Vagina (tissue), 2 donors: ENCODE results near the gene MARK3. TPM values are rescaled to one million over a fixed set of nuclear protein-coding genes. Genes with fewer than 3 reads are reported as not detected.

ENCODE experiments used
- DNase-seq, 2 donors: peaks; one replicate each; pipeline ENCODE4 v3.0.0-alpha.2; 2017; ENCODE audit errors: extremely low spot score in 2 of 2
- H3K27ac ChIP-seq: fragments of 200-600 bp; sonication (generic); one replicate; pipeline ENCODE4 v1.5.1; 2019
- H3K27me3 ChIP-seq: fragments of 200-600 bp; sonication (generic); one replicate; pipeline ENCODE4 v1.5.1; 2019
- H3K36me3 ChIP-seq, 2 donors: fragments of 200-600 bp; sonication (generic); one replicate each; pipeline ENCODE4 v1.5.1; 2017 to 2019
- H3K4me1 ChIP-seq: fragments of 200-600 bp; sonication (generic); one replicate; pipeline ENCODE4 v1.5.1; 2019
- H3K4me3 ChIP-seq, 2 donors: fragments of 200-600 bp; sonication (generic); 1 replicate in 1 of 2; 2 replicates in 1 of 2; pipeline ENCODE4 v1.5.1; 2016 to 2019
- H3K9me3 ChIP-seq: fragments of 200-600 bp; sonication (generic); one replicate; pipeline ENCODE4 v1.5.1; 2019
- POLR2A ChIP-seq, 2 donors: fragments of 450-650 bp; IDR thresholded peaks; one replicate each; pipeline ENCODE4 v1.6.1; 2017; ENCODE audit warnings: antibody characterized with exemption in 2 of 2, mild to moderate bottlenecking in 2 of 2, moderate library complexity in 2 of 2
- POLR2AphosphoS5 ChIP-seq, 2 donors: sonication (generic); formaldehyde crosslinking; IDR thresholded peaks; one replicate each; pipeline ENCODE4 v1.9.0; 2017; ENCODE audit warnings: antibody characterized with exemption in 2 of 2, mild to moderate bottlenecking in 2 of 2, low read depth in 1 of 2; ENCODE audit not compliant: insufficient read depth in 1 of 2
- intact Hi-C: fragments of 100-400 bp; cut with DNase I; formaldehyde crosslinking; loops from one replicate; pipeline ENCODE4 v1.15.1; 2023
- total RNA-seq: library from RNA; depleted of rRNA; stranded (reverse); fragments of >200 nt; gene quantifications from one replicate; pipeline ENCODE4 v1.2.3, GENCODE V29; 2016
- TF ChIP-seq, protein P1 (sequence below), 3 experiments: fragments of 450-650 bp in 2 of 3; fragments of 200-600 bp in 1 of 3; sonication (generic) in 1 of 3; IDR thresholded peaks; one replicate each; pipeline ENCODE4 v1.5.1; 2017 to 2019; ENCODE audit warnings: antibody characterized with exemption in 3 of 3, mild to moderate bottlenecking in 2 of 3, moderate library complexity in 2 of 3

Gene MARK3
- total RNA-seq, 1 donor from 2014 or later: 77.6 TPM

DNA sequence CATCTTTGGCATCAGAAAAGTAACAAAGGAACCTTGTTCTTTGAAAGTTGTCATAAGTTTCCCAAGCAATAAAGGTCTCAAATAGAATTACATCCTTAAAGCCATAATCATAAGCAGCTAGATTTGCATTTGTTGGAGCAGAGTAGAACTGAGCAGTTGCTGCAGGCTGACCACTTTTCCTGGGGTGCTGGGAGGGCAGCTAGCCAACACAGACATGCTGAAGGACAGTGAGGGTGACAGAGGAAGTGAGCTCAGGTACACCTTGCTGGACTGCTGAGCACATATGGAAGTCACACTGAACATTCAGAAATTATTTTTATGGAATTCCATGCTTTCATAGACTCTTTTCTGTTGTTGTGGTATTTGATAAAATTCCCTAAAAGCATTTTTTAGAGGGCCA lies 66.2 kb downstream of the MARK3 start:
- no peaks in the 10 kb centered on the region for H3K27me3 ChIP-seq
- H3K36me3 ChIP-seq: no peaks in the 10 kb centered on the region
- no peaks in the 10 kb centered on the region for H3K9me3 ChIP-seq
- intact Hi-C loops: no loop called here
- TF ChIP-seq POLR2AphosphoS5 (IDR thresholded peaks at IDR 0.05; ENCODE audit: insufficient read depth in 1 of 2, low read depth in 1 of 2): no peak
- TF ChIP-seq, protein P1, sequence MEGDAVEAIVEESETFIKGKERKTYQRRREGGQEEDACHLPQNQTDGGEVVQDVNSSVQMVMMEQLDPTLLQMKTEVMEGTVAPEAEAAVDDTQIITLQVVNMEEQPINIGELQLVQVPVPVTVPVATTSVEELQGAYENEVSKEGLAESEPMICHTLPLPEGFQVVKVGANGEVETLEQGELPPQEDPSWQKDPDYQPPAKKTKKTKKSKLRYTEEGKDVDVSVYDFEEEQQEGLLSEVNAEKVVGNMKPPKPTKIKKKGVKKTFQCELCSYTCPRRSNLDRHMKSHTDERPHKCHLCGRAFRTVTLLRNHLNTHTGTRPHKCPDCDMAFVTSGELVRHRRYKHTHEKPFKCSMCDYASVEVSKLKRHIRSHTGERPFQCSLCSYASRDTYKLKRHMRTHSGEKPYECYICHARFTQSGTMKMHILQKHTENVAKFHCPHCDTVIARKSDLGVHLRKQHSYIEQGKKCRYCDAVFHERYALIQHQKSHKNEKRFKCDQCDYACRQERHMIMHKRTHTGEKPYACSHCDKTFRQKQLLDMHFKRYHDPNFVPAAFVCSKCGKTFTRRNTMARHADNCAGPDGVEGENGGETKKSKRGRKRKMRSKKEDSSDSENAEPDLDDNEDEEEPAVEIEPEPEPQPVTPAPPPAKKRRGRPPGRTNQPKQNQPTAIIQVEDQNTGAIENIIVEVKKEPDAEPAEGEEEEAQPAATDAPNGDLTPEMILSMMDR (IDR thresholded peaks at IDR 0.05): no peak
- H3K27ac ChIP-seq: no peak overlapping the region
- H3K4me3 ChIP-seq: no peak overlapping the region
- H3K4me1 ChIP-seq: peaks cover 11% of the 10 kb centered on the region
- no peak for DNase-seq

DNA sequence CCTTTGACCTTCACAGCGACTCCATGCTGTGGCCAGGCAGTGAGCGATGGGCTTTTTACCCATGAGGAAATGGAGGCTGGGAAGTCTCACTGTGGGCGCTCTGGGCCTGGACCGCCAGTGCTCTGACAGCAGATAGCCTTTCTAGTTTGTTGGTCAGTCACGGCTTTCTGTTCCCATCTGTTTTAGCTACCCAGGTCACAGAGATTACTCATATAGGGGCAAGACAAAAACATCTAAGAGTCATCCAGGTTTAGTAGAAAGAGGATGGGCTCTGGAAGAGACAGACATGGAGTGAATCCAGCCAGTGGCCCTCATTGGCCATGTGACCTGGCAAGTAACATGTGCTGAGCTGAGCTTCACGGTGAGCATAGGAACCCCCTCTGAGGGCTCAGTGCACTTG lies 68.6 kb downstream of the MARK3 start:
- H3K4me1 ChIP-seq: peaks cover 7% of the 10 kb centered on the region
- no peaks in the 10 kb centered on the region for H3K9me3 ChIP-seq
- TF ChIP-seq POLR2AphosphoS5 (IDR thresholded peaks at IDR 0.05; ENCODE audit: insufficient read depth in 1 of 2, low read depth in 1 of 2) (no peak), POLR2A (IDR thresholded peaks at IDR 0.05) (no peak)
- TF ChIP-seq, protein P1 (IDR thresholded peaks at IDR 0.05): no peak
- H3K27me3 ChIP-seq: no peaks in the 10 kb centered on the region
- no peak overlapping the region for H3K27ac ChIP-seq
- peaks cover 0 to 8% of the 10 kb centered on the region in 2 donors for H3K36me3 ChIP-seq
- DNase-seq: no peak
- H3K4me3 ChIP-seq: no peak overlapping the region
- intact Hi-C loops: no loop called here

DNA sequence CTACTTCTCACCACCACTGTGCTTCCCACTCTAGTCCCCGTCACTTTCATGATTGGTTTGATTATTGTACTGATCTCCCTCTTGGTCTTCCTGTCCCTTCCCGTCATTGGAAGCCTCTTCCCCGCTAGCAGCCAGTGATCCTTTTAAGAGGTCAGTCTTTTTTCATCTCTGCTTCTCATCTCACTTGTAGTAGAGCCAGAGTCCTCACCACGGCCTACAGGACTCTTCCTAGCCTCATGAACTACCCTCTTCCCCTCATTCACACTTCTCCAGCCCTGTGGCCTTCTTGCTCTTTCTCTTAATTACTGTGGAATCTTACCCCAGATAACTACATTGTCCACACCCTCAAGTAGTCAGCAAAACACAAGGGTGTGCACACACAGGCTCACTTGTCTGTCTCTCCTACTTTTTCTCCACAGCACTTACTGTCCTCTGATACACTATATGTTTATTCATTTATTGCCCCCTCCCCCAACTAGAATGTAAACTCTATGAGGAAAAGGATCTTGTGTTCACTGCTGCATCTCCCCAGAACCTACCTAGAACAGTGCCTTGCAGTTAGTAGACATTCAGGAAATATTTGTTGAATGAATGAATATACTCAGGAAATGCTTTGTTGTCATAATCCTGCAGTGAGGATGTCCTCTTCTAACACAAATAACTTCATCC lies 71.1 kb downstream of the MARK3 start:
- Histone ChIP-seq H3K27me3 (no peaks in the 10 kb centered on the region), H3K36me3 (peaks cover 0 to 8% of the 10 kb centered on the region in 2 donors), H3K4me3 (no peak overlapping the region), H3K27ac (no peak overlapping the region), H3K9me3 (no peaks in the 10 kb centered on the region), H3K4me1 (peaks cover 7% of the 10 kb centered on the region)
- TF ChIP-seq POLR2AphosphoS5 (IDR thresholded peaks at IDR 0.05; ENCODE audit: insufficient read depth in 1 of 2, low read depth in 1 of 2) (no peak), POLR2A (IDR thresholded peaks at IDR 0.05) (no peak)
- TF ChIP-seq, protein P1 (IDR thresholded peaks at IDR 0.05): no peak
- DNase-seq: no peak
- intact Hi-C loops: no loop called here

DNA sequence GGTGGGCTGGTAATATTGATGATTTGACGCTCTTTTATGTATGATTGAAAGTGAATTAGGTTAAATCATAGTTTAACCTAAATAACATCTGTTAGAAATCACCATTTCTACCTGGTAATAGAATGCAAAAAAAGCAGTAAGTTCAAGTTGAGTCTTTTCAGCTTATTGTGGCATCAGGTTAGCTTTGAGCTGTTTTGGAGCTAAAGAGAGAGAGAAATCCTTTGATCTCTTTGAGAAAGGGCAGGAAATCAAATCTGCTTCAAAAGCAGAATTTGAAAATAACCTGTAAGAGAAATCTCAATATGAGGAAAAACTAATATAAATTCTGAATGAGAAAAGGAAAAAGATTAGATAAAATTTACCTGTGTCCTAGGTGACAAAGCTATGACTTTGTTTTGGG lies 75.2 kb downstream of the MARK3 start:
- intact Hi-C loops: no loop called here
- Histone ChIP-seq H3K36me3 (peaks cover 0 to 30% of the 10 kb centered on the region in 2 donors), H3K9me3 (no peaks in the 10 kb centered on the region), H3K4me1 (peaks cover 7% of the 10 kb centered on the region), H3K27me3 (no peaks in the 10 kb centered on the region), H3K4me3 (no peak overlapping the region), H3K27ac (no peak overlapping the region)
- TF ChIP-seq POLR2A (IDR thresholded peaks at IDR 0.05) (no peak), POLR2AphosphoS5 (IDR thresholded peaks at IDR 0.05; ENCODE audit: insufficient read depth in 1 of 2, low read depth in 1 of 2) (no peak)
- TF ChIP-seq, protein P1 (IDR thresholded peaks at IDR 0.05): no peak
- DNase-seq: no peak

DNA sequence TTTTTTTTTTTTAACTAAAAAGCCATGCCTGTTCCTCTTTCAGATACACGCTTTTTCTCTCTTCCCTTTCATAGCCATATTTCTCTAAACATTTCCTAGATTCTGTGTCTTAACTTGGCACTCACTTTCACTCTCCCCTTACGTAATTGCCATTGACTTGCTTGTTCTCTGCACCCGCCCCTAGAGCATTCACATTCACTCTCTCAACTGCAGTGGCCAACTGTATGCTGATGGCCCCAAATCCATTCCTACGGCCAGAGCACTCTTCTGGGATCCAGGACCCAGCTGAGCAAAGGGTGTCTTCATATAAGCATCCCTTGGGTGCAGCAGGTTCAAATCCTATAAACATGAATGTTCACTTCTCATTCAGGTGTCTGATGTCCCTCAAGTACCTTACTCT lies 77.9 kb downstream of the MARK3 start:
- H3K36me3 ChIP-seq: peaks cover 0 to 39% of the 10 kb centered on the region in 2 donors
- intact Hi-C loops: no loop called here

More for the DNA sequence above, 77.9 kb downstream of the MARK3 start:
- Histone ChIP-seq H3K27ac (no peak overlapping the region), H3K9me3 (no peaks in the 10 kb centered on the region), H3K4me3 (no peak overlapping the region), H3K27me3 (no peaks in the 10 kb centered on the region), H3K4me1 (no peaks in the 10 kb centered on the region)
- TF ChIP-seq POLR2AphosphoS5 (IDR thresholded peaks at IDR 0.05; ENCODE audit: insufficient read depth in 1 of 2, low read depth in 1 of 2): no peak
- TF ChIP-seq, protein P1 (IDR thresholded peaks at IDR 0.05): no peak
- no peak for TF ChIP-seq POLR2A (IDR thresholded peaks at IDR 0.05)
- no peak for DNase-seq
